ENCODE results near the gene CCDC106.

CCDC106 gene

GRCh38 chr19:55675661-55676354, 27.8 kb downstream of the CCDC106 start:
- no peak for TF ChIP-seq CTCF (conservative IDR thresholded peaks at IDR 0.05; ENCODE audit: low read depth)
- H3K27ac ChIP-seq, result peak overlapping the region; percentile 86
- ChIA-PET POLR2A (ENCODE audit: low non-redundant PET) (no interaction called here), CTCF (interaction anchor here (0.7 kb wide), 1 partner anchor 23 kb away, joined by 3 read pairs; no protein-coding TSS in a partner anchor)
- DNase-seq (ENCODE audit: low spot score), result no peak

GRCh38 chr19:55676383-55676782, 28.4 kb downstream of the CCDC106 start:
- no peak for DNase-seq (ENCODE audit: low spot score)
- ChIA-PET POLR2A (ENCODE audit: low non-redundant PET) (no interaction called here), CTCF (interaction anchor here (0.7 kb wide), 1 partner anchor 23 kb away, joined by 3 read pairs; no protein-coding TSS in a partner anchor)
- peak; percentile 45 for TF ChIP-seq CTCF (conservative IDR thresholded peaks at IDR 0.05; ENCODE audit: low read depth)
- H3K27ac ChIP-seq, result no peak overlapping the region

GRCh38 chr19:55676889-55677505, 29.0 kb downstream of the CCDC106 start:
- no peak for DNase-seq (ENCODE audit: low spot score)
- H3K27ac ChIP-seq, result no peak overlapping the region
- POLR2A ChIA-PET (ENCODE audit: low non-redundant PET), result no interaction called here
- CTCF ChIA-PET, result no interaction called here
- TF ChIP-seq CTCF (conservative IDR thresholded peaks at IDR 0.05; ENCODE audit: low read depth), result no peak

- DNase-seq (ENCODE audit: low spot score), result no peak
- CTCF ChIA-PET, result no interaction called here
- no peak for TF ChIP-seq CTCF (conservative IDR thresholded peaks at IDR 0.05; ENCODE audit: low read depth)
- POLR2A ChIA-PET (ENCODE audit: low non-redundant PET), result no interaction called here
- H3K27ac ChIP-seq, result no peak overlapping the region
Measured at GRCh38 chr19:55677572-55678028, 29.6 kb downstream of the CCDC106 start.

GRCh38 chr19:55678121-55678671, 30.2 kb downstream of the CCDC106 start:
- TF ChIP-seq CTCF (conservative IDR thresholded peaks at IDR 0.05; ENCODE audit: low read depth), result no peak
- H3K27ac ChIP-seq, result no peak overlapping the region; the same call in 1 of the 2 replicates
- POLR2A ChIA-PET (ENCODE audit: low non-redundant PET), result no interaction called here

GRCh38 chr19:55679343-55680257, 31.6 kb downstream of the CCDC106 start:
- H3K27ac ChIP-seq, result peak overlapping the region; percentile 16
- ChIA-PET POLR2A (ENCODE audit: low non-redundant PET) (no interaction called here), CTCF (no interaction called here)
- peak; percentile 58 for DNase-seq (ENCODE audit: low spot score)
- TF ChIP-seq CTCF (conservative IDR thresholded peaks at IDR 0.05; ENCODE audit: low read depth), result no peak

More at GRCh38 chr19:55678121-55678671, 30.2 kb downstream of the CCDC106 start:
- CTCF ChIA-PET, result no interaction called here
- DNase-seq (ENCODE audit: low spot score), result no peak
